DMS 273 (cell line): Measurements from ENCODE around the gene KCNB1.

ENCODE experiments used
- DNase-seq: peaks from one replicate; lab custom pipeline; 2025; ENCODE audit not compliant: unreplicated experiment; lab: John Stamatoyannopoulos, UW

The KCNB1 gene

DNA sequence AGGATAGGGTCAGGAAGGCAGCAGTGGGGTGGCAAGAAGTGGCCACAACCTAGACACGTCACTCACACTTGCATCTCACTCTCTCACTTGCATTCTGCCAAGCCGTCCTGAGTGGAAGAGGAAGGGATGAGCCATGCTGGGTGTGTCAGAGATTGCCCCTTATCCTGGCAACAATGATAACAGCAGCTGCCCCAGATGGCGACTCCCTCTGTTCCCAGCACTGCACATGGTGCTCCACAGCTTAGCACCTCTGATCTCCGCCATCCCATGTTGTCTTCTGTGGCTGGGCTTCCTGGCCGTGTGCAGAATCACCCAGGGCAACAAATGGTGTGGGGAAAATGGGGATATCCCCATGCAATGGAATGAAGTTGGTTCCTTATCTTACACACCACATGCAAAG, 11.1 kb downstream of the KCNB1 start:
- DNase-seq: peak; percentile 54

DNA sequence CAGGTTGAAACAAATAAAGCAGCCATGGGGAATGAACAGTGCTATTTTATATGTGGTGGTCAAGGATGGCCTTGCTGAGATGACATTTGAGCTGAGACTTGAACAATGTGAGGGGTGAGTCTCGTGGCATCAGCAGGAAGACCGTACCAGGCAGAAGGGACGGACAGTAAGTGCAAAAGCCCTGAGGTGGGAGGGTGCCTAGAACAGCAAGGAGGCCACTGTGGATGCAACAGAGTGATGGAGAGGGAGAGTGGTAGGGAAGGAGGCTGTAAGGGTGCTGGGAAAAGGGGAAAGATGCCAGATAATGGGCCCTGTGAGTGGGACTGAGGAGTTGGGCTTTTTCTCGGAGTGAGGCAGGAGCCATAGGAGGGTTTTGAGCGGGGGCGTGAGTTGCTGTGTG, 11.5 kb downstream of the KCNB1 start:
- no peak for DNase-seq

DNA sequence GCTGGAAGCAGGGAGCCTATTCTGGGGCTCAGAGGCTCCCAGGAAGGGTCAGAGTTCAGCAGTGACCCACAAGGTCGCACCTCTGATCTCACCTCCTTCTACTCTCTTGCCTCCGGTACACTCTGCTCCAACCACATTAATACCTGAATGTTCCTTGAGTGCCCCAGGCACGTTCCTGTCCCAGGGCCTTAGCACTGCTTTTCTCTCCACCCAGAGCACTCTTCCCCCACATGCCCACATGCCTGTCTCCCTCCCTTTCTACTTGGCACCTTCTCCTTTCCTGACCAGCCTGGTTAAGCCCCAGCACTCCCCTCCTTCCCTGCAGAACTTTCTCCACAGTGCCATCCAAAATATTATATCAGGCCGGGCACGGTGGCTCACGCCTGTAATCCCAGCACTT, 13.4 kb downstream of the KCNB1 start:
- DNase-seq: no peak

DNA sequence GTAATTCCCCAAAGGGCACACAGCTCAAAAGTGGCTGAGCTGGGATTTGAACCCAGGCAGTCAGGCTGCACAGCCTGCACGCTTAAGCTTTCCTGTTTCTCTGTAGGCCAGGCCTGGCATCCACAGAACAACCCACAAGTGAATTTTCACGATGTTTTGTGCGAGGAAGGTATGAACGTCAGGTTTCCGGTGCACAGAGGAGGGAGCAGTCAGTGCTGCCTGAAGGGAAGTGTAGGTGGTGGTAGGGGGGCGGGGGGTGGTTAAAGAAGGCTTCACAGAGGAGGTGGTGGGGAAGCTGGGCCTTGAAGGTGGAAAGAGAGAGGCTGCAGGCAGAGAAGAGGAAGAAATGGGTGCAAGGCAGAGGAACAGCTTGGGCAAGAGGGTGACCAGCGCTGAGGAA, 14.1 kb downstream of the KCNB1 start:
- no peak for DNase-seq

DNA sequence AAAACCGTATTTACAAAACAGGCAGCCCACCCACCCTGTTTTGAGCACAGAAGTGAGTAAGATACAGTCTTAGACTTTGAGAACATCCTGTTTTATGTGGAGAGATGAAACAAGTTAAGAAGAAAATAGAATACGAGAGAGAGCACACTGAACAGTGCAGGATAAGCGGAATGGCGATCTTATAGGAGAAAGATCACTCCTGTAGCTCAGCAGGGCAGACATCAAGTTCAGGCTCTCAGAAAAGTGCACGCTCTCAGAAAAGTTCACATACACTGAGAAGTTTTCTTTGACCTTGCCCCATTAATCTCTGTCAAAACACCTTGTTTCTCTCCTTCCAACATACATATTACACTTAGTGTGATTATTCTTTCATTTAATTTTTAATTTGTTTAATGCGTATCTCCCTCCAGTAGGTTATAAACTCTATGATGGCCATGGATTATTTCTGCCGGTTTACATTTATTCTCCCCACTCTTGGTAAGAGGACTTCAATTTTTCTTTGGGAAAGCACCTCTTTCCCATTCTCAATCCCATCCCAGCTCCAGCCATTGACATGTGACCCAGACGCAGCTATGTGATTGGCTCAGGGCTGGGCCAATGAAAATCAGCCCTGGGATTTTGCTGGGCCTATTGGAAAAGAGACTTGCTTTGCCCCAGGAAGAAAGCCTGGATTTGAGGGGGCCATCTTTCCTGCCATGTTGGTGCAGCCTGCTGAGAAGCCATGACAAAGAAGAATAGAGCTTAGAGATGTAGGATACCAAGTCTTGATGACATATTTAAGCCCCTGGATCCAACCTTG, 16.2 kb downstream of the KCNB1 start:
- peak; percentile 29 for DNase-seq

DNA sequence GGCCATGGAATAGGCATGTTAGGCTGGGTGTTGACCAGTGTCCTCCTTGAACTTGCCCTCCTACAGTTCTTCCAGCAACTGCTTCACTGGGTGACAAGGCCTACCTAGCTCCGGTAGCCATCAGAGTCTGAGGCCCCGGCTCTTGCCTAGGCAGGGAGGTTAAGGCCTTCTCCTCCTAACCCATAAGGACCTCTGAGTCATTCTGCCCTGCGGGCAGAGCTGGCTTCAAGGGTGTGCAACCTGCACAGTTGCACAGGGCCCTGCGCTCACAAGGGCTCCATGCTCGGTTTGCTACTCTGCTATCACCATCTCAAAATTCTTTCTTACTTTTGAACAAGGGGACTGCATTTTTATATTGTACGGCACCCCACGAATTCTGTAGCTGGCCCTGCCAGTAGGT, 17.9 kb downstream of the KCNB1 start:
- DNase-seq: no peak

DNA sequence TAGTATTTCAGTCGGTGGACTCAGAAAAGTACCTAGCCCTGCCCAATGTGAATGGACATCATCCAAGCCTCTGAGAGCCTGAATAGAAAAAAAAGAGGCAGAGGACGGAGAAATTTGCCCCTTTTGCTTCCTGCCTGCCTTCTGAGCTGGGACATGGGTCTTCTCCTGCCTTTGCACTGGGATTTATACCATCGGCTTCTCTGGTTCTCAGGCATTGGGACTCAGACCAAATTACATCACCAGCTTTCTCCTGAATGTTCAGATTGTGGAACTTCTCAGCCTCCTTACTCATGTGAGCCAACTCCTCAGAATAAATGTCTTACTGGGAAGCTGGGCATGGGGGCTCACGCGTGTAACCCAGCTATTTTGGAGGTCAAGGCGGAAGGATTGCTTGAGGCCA, 19.8 kb downstream of the KCNB1 start:
- DNase-seq: no peak

DNA sequence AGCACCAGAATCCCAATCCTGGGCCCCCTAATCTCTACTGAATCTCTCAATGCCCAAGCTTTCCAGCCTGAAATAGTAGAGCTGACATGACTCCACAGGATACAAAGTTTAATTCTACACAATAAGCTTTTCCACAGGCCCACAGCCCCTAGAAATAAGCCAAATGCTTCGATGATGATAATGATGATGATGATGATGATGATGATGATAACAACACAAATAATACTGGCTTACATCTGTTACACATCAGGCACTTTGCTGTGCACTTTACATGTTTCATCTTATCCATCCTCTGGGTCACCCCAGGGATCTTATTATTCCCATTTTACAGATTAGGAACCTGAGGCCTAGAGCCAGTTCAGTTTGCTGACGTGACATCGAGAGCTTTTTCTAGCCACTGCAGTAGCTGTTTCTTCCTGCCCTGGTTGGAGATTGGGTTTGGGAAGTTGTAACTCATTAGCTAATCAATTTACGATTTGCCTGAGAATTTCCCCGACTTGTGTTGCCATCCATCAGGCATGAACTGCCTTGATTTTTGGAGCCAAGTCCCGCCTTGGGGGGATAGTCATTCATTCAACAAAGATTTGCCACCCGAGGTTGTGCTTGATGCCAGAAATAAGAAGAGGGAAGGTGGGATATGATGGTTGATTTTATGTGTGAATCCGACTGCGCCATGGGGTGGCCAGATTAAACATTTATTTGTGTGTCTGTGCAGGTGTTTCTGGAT, 20.4 kb downstream of the KCNB1 start:
- DNase-seq: no peak

DNA sequence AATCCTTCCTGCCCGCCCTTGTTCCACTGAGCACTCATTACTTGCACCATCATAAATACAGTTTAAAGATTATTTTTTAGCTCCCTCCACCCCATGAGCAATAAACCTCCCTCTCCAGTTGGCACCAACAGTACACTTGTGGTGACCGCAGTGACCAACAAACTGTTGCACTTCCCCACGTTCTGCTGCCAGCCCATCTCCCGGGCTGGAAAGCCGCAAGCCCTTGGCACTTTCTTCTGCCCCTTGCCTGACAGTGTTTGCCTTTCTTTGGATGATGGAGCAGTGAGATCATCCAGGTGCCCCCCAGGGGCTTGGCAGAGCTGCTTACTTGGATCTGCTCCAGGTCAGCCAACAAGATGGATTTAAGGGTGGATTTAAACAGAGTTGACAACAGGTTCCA, 21.6 kb downstream of the KCNB1 start:
- peak; percentile 21 for DNase-seq

DNA sequence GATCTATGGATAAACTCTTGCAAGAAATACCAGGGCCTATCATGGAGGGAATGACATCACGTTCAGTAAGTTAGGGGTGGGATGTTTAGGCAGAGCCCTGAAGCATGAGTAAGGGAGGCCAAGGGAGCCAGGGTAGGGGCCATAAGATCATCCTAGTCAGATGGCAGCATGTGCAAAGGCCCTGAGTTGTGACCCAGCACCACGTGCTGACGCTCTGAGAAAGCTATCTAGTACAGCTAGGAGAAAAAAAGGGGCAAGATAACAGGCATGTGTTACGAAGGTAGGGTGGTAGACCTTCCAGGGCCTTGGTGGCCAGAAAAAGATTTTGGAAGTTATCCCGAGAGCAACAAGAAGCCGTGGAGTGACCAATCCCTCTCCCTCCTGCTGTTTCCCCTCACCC, 22.3 kb downstream of the KCNB1 start:
- DNase-seq: no peak

DNA sequence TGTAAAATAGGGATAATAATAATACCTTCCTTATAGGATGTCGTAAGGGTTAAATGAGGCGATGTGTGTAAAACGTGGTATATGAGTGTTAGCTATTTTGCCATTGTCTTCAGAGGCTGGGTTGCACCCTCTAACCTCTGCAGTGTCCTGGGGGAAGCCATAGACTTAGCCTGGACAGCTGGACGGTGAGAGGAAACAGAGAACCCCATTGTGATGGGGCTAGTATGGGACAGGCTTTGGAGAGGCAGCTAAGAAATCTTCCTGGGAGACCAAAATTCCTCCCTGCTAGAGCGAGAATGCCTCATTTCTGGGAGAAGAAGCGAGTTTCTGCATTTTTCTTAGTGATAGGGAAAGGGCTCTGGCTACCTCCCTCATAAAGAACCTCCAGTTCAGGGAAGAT, 22.8 kb downstream of the KCNB1 start:
- DNase-seq: no peak

DNA sequence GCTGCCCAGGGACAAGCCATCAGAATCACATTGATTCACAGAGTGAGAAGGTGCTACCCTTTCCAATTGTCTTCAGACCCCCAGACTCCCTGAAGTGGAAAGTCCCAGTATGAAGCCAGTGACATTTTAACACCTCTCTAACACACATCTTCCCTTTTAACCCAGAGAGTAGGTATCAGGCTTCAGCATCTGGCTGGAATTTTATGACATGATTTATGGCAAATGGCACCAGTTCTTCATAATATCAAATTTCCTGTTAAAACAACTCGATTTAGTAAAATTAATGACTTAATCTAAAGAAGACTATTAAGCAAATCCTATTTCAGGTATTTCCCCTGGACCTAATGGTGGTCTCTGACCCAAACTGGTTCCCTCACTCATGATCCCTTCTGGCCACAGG, 25.0 kb downstream of the KCNB1 start:
- DNase-seq: no peak

DNA sequence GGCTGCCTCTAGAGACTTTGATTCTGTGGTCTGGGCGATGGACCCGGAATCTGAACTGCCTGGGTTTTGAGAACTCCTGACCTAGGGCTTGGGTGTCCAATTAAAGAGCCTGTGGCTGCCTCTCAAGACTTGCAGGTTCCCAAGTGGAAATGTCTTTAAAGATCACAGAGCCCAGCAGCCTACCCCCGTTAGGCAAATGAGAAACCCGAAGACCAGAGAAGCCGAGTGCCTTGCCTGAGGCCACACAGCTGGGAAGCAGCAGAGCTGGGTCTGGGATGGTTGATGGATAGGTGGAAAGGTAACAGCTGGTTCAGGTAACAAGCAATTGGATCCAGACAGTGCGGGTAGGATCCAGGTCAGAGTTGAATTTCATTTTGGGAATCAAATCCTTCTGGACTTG, 25.8 kb downstream of the KCNB1 start:
- no peak for DNase-seq

DNA sequence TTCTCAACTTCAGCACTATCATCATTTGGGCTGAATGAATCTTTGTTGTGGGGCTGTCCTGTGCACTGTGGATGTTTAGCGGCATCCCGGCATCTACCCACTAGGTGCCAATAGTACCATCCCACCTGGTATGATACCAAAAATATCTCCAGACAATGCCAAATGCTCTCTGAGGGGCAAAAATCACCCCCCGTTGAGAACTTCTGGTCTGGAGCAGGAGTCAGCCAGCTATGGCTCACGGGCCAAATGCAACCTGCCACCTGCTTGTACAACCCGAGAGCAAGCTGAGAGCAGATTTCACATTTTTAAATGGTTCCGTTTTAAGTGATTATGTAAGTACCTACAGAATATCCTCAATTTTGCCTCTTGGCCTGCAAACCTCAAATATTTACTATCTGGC, 26.8 kb downstream of the KCNB1 start:
- DNase-seq: no peak

DNA sequence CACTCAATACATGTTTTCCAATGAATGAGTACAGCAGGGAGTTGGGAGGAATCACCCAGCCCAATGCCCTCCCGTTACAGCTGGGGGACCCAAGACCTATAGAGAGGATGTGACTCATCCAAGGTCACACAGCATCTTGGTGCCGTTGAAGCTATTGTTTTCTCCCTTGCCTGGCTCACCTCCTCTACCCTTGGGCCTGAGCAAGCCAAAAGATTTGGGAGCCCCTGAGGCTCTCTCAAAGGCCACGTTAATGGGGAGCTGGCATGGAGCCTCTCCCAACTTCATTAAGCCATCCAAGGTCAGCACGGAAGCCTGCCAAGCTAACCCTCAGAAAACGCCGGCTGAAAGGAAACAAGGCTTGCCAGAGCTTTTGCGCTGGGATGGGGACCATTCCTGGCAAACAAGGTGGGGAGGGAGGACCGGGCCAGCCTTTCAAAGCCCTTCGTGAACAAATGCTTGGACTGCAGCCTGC, 30.4 kb downstream of the KCNB1 start:
- DNase-seq: peak; percentile 15

DNA sequence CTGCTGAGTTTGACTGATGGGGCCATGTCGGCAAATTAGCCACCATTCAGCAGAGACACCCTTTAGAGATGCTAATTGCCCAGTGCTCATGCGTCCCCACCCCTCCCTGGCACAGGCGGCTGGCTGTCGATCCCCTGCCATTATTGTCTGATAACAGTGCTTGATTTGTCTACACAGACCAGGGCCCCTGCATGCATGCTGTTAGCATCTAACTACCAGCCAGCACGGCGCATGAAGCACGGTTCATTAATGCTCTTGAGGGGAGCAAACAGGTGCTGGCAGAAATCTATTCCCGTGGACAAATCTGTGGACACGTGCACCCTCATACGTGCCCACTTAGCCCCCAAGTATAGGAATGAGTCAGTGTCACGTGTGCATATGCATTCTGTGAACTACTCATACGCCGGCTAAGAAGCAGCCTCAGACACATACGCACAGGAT, 32.2 kb downstream of the KCNB1 start:
- DNase-seq: no peak

DNA sequence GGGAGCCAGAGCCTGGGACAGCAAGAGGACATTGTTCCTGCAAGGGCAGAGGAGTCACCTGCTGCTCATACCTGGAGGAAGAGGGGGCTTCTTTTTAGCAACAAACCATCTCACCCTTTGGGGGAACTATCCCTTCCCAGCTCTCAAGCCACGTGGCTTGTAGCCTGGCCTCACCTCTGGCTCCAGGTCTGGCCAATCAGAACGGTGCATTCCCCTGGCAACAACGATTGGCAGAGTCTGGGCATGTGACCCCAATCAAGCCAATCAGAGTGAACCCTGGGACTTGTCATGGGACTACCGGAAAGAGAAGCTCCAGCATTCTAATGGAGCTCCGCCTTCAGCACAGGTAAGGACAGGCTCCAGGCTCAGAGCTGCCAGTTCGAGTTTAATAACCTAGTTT, 33.6 kb downstream of the KCNB1 start:
- peak; percentile 8 for DNase-seq

DNA sequence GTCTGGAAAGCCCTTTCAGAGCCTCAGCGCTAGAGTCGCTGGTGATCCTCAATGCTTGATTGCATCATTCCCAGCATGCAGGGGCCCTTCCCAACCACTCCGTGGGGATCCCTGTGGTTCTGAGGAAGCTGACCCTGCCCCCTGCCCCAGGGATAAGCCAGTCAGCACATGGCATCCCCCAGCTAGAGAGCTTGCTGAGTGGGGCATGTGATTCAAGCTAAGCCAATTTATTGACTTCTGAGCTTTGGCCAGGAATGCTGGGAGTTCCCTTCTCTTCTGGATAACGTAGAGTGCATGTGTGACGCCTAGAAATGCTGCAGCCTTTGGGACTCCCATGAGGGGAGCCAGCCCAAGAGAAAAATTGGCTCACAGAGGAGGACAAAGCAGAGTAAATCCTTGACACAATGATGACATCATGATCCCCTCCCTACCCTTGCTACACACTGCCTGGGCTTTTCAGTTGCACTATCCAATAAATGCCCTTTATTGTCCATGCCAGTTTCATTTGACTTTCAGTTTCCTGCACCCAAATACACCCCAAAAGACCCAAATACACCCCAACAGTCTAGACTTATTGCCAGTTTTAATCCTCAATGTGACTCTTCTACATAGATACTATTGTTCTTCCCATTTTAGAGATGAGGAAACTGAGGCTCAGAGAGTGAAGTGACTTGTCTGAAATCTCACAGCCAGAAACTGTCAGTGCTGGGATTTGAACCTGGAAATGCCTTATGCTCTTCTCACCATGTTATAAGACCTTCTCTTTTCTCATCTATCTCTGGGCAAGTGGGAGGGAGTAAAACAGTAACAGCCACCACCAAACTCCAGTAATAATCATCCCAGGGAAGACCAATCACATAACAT, 34.3 kb downstream of the KCNB1 start:
- no peak for DNase-seq

DNA sequence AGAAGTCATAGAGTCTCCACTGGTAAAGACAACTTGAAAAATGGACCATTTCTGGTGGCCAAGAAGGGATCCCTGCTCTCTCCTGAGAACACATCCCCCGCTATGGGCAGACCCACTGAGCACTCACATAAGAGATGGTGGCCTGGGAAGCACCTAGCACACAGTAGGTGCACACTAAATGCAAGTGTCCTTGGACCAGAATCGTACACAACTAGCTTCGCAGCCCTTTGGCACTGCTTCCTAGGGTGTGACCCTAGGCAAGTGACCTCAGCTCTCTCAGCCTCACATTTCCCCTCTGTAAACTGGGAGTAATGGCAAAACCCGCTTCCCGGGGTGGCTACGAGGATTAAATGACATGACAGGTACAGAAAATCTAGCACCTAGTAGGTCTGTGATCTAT, 35.1 kb downstream of the KCNB1 start:
- no peak for DNase-seq

DNA sequence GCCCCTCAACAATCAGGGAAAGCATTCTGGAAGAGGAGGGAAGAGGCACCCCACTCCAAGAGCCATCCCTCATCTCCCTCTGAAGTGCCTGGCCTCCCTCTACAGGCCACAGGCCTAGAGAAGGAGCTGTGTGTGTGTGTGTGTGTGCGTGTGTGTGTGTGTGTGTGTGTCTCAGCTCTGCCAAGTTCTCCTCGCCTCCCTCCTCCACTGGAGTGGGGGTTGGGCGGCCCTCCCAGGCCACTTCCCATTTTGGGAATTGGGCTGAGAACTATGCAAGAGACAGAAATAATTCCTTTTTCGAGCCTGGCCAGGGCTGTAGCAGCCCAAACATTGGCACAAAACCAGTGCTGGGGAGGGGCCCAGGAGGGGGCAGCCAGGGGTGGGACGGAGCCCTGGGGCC, 35.7 kb downstream of the KCNB1 start:
- peak; percentile 14 for DNase-seq

DNA sequence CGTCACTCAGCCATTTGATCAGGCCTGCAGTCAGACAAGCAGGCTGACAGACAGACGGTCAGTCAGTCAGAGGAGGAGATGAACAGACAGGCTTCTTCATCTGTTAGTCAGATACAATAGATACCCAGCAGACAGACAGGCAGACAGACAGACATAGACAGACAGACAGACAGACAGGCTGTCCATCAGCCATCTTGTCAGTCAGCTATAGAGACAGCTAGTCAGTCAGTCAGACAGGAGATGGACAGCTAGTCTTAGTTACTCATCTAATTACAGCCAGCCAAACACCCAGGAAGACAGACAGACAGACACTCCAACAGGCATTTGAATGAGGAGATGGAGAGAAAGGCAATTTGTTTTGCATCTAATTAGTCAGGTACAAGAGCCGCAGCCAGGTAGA, 36.4 kb downstream of the KCNB1 start:
- DNase-seq: no peak

DNA sequence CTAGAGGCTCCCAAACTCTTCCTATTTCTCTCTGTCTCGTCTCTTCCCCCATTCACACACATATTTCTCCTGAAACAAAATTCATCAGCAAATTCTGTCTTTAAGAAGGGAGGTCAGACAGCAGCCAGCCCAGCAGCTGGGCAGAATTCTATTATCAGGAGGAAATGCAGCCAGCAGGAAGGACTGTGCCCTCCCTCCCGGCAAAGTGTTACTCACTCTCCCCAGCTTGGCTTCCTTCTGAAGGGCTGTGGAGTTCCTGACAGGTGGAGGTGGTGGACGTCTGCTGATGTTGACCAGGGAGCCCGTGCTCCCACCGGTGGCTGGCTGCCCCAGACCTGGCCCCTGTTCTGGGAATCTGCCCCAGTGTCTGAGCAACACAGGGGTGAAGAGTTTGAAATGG, 37.3 kb downstream of the KCNB1 start:
- DNase-seq: peak; percentile 16
